HG03103 (cell line): Measurements from ENCODE around the gene RAB15.

Experiments used
- ATAC-seq: cut with Tn5 transposase; IDR thresholded peaks from one replicate; pipeline ENCODE4 v1.9.1; 2021; ENCODE audit warnings: low read depth; ENCODE audit not compliant: unreplicated experiment

Gene RAB15

GRCh38 chr14:64939817-64940190 lies 32.3 kb downstream of the RAB15 start:
- ATAC-seq = no peak

DNA sequence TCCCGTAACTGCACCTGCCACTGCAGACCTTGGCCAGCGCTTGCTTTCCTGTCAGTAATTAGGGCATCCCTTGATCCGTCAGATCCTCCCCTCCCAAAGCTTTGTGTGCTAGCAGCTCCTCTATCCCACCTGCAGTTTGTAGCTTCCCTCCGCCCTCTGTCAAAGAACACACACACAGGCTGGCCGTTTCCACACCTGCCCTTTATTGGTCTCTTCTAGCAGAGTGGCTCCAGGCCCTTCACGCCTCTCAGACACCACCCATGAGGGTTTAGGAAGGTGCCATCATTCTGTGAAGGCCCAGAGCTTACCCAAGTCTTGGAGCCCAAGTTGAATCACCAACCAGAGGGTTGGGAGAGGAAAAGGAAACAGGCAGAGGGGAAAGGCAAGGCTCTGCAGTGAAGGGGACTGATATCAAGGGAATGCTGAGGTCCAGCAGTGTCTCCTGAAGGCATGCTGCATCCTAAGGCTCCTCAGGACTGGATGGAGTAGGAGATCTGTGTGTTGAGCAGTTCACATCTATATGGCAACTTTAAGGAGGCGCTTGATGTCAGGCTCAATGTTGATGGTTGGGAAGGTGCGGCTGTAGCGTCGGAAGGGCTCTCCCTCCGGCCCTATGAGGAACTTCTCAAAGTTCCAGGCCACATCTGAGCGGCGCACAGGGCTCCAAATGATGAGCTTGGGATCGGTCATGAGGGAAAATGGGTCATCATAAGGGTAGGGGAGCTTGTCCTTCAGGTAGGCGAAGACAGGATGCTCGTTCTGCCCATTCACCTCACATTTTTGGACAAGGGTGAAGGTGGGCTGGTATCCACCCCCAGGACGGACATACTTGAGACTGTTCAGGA lies 32.9 kb downstream of the RAB15 start:
- ATAC-seq = no peak

- no peak for ATAC-seq
These were observed 34.3 kb downstream of the RAB15 start for GRCh38 chr14:64937821-64938193.

DNA sequence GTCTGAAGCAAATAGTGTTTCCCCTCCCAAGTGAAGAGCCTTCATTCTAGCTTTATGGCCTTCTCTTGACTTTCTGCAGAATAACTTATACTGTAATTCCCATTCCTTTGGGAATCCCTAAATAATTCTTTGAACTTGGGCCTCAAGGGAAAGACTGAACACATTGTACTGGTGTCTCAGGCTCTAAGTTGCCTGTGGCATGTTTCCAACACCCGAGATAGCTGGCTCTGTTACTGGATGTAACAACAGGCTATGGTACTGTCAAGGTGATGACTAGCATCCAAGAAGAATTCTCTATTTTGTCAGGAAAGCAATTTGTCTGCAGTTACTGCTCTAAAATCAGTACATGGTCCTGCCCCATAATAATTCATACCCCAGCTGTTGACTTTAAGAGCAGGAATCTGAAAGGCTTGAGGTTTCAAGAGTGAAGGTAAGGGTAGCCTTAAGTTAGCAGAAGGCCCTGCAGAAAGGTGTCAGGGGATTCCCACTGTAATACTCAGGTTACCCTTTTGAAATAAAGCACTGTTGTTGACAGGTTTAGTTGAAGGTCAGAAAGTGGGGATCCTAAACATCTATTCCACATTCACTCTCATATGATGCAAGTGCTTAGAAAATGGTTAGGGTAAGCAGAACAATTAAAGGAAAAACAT lies 34.8 kb downstream of the RAB15 start:
- no peak for ATAC-seq

DNA sequence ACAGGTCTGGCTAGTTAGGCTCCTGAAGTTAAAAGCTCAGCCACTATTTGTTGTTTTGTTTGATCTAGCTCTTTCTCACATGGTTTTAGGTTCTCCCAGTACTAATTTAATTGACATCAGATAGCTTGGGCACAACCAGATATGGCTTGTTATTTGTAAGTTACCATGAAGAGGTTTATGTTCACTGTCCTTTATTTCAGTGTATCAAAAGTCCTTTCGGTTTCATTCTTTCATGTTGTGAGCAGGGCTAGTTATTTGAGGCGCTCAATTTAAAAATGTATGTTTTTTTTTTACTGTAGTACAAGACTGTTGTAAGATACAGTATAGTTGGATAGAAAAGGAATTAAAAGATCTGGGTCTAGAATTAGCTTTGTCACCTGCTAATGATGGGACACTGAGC lies 36.6 kb downstream of the RAB15 start:
- no peak for ATAC-seq

DNA sequence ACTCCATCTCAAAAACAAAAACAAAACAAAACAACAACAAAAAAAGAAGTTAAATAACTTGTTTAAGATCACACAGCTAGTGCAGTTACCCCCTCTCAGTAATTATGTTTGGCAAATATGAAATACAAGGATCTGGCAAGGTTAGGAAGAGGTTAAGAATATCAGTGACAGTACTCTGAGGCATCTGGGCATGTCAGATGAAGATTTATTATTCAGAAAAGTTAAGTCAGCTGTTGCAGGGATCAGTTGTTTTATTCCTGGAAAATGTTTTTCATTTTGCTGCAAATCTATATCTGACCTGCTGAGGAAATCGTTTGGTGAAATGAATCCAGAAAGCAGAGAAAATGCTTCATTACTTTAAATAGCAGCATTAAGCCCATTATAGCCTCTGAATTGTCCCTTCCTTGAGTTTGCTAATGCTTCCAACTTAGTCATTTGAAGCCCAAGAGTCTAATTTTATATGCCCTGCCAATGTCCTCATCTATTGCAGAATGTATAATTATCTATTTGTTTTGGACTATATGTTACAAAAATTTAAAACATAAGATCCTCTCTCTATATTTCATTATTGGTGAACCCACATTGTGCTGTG lies 37.7 kb downstream of the RAB15 start:
- ATAC-seq = no peak

- no peak for ATAC-seq
These were observed 39.9 kb downstream of the RAB15 start for GRCh38 chr14:64932231-64932630.

DNA sequence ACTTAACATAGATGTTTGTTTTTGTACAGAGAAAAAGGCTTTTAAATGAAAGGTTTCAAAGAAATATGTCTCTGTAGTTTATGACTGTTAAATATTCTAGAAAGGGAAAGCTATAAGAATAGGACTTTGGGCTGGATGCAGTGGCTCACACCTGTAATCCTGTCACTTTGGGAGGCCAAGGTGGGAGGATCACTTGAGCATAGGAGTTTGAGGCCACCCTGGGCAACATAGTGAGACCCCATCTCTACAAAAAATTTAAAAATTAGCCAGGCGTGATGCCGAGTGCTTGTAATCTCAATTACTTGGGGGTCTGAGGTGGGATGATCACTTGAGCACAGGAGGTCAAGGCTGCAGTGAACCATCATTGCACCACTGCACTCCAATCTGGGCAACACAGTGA lies 41.0 kb downstream of the RAB15 start:
- ATAC-seq = no peak

GRCh38 chr14:64930085-64930843 lies 41.9 kb downstream of the RAB15 start:
- no peak for ATAC-seq

- ATAC-seq = no peak
These were observed 43.1 kb downstream of the RAB15 start for GRCh38 chr14:64929014-64929359.

DNA sequence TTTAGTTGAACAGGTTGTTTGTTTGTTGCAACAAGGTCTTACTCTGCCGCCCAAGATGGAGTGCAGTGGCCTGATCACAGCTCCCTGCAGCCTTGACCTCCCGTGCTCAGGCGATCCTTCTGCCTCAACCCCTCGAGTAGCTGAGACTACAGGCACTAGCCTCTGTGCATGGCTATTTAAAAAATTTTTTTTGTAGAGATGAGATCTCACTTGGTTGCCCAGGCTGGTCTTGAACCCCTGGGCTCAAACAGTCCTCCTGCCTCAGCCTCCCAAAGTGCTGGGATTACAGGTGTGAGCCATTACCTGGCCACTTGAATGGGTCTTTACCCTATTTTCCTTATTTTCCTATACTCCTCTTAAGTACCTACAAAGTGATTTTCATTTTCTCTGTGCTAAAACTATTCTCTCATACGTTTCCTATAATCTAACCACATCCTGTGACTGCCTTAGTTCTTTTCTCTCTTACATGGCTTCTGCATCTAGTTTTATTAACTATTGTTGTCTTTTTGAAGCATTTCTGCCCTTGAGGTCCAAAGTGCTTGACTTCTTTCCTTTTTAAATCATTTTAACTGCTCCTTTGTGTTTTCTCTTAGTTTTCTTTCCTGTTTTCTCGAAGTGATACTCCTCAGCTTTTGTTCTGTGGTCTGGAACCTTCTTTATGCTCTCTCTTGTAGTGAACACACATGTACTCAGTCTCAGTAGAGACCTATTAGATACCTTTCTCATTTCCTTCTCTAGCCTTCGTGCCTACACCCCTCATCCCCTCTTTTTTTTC lies 43.7 kb downstream of the RAB15 start:
- ATAC-seq = no peak

DNA sequence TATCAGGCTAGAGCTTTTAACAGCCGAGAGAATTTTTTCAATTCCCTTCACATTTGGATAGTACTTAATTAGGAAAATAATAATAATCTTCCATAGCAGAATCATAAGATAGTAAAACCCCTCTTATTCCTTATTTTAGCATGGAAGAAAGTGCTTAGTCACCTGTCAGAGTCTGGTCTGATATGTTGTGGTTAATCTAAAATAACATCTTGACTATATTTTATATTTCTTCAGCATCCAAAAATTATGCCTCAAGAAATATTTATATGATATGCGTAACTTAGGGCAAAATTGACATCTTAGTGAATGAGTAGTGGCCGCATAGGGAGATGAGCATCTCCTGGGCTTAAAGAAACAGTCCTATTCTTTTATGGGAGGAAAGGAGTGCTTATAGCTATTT lies 45.1 kb downstream of the RAB15 start:
- no peak for ATAC-seq

- no peak for ATAC-seq
These were observed 45.6 kb downstream of the RAB15 start for GRCh38 chr14:64926398-64926995.

DNA sequence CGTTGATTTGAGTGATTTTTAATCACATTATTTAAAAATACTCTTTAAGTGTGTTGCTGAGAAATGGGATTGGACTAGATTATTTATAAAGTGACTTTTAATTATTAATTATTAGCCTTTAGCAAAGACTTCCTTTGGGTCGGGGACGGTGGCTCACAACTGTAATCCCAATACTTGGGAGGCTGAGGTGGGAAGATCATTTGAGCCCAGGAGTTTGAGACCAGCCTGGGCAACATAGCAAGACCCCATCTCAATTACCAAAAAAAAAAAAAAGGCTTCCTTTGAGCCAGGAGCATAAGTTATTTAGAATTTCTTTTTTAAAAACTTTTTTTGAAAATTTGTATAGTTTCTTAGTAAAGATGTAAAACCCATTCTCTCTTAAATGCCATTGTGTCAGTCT lies 49.1 kb downstream of the RAB15 start:
- ATAC-seq = no peak

DNA sequence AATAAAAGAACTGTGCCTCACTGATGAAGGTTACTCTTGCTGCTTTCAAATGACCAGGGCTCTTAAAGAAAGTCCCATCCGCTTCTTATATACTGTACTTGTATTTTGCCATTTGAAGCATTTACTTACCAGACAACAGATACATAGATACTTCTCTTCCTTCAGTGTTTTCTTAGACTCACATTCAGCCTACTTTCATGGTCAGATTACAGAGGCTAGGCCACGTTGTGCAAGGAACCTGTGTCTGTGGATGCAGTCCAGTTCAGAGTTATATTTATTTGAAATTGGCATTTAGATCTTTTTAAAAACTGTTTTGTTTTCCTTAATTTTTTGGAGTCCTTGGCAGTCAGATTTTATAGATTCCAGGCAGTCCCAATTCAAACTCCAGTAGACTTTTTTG lies 51.7 kb downstream of the RAB15 start:
- no peak for ATAC-seq

DNA sequence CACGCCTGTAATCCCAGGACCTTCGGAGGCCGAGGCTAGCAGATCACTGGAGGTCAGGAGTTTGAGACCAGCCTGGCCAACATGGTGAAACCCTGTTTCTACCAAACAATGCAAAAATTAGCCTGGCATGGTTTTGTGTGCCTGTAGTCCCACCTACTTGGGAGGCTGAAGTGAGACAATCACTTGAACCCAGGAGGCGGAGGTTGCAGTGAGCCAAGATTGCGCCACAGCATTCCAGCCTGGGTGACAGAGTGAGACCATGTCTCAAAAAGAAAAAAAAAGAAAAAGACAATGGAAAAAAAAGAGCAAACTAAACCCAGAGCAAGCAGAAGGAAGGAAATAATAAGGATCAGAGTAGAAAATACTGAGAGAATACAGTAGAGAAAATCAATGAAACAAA lies 52.5 kb downstream of the RAB15 start:
- no peak for ATAC-seq

DNA sequence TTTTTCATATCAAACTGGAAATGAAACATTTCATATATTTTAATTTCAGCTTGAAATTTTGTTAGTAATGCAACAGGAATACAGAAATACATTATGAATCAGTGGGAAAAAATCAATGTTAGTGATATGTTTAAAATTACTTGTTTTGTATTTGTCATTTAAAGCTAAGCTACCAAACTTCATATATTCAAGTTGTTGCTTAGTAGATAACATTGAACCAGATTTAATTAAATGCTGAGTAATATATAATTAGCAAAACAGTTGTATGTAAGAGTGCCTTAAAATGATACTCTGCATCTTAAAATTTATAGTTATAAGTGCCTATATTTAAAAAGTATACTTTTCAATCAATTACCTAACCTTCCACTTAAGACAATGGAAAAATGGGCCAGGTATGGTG lies 52.9 kb downstream of the RAB15 start:
- ATAC-seq = no peak

- ATAC-seq = no peak
These were observed 53.9 kb downstream of the RAB15 start for GRCh38 chr14:64918216-64918615.

GRCh38 chr14:64915797-64916196 lies 56.3 kb downstream of the RAB15 start:
- ATAC-seq = no peak

DNA sequence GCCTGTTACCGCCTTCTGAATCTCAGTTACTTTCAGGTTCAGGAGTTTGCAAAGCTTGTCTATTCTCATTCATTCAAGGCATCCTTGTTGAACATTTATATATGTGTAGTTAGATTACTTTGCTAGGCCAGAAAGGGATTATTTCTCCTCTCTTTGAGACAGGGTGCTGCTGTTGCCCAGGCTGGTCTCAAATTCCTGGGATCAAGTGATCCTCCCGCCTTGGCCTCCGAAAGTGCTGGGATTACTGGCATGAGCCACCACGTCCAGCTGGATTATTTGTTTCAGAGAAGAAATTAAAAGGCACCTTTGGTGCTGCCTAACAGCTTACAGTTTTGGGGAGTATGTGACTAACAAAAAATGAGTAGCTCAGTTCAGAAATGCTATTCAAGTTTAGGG lies 57.1 kb downstream of the RAB15 start:
- no peak for ATAC-seq
